ENCODE measurements around the gene RBM45. TPM values are rescaled to one million over a fixed set of nuclear protein-coding genes. Genes with fewer than 3 reads are reported as not detected.
"Not testable (repeated sequence)": the region's sequence is repeated elsewhere in the genome, so short reads cannot be mapped to it uniquely, and the experiment has no call there.

Gene RBM45, protein sequence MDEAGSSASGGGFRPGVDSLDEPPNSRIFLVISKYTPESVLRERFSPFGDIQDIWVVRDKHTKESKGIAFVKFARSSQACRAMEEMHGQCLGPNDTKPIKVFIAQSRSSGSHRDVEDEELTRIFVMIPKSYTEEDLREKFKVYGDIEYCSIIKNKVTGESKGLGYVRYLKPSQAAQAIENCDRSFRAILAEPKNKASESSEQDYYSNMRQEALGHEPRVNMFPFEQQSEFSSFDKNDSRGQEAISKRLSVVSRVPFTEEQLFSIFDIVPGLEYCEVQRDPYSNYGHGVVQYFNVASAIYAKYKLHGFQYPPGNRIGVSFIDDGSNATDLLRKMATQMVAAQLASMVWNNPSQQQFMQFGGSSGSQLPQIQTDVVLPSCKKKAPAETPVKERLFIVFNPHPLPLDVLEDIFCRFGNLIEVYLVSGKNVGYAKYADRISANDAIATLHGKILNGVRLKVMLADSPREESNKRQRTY
- 16.4 and 17.8 TPM in 2 replicates for total RNA-seq

DNA sequence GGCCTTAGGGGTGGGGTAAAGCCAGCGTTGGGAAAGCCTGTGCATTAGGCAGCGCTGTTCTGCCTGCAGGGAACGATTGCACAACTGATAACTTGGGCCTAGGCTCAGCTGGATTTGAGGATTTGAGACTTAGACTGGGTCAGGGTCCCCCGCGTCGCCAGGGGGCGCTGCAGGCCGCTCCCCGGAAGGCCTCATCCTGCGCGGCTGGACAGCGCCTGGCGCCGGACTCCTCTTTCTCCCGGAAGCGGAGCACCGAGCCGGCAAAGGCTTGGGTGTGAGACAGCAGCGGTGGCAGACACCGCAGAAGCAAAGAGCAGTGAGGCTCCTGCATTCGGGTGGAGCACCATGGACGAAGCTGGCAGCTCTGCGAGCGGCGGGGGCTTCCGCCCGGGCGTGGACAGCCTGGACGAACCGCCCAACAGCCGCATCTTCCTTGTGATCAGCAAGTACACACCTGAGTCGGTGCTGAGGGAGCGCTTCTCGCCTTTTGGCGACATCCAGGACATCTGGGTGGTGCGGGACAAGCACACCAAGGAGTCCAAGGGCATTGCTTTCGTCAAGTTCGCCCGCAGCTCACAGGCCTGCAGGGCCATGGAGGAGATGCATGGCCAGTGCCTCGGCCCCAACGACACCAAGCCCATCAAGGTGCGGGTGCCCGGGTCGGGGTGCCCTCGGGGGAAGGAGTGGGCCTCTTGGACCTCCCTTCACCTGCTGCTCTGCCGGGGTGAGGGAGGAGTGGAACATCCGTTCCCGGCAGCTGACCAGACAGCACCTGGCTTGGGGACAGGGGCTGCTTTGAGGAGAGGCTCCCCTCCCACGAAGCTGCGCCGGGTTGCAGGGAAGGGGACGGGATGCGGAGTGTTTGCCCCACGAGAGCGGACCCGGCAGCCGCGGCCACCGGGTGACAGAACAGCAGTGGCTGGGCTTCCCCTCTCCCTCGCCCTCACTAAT is at the start of gene RBM45:
RBM45 (plus strand) TSS at position 236 of the 951 bp plus-strand sequence; CDS start at position 346, 110 bp downstream.
- peak; percentile 70 to 87 for DNase-seq (ENCODE audit: low read depth in 2 of 2)

DNA sequence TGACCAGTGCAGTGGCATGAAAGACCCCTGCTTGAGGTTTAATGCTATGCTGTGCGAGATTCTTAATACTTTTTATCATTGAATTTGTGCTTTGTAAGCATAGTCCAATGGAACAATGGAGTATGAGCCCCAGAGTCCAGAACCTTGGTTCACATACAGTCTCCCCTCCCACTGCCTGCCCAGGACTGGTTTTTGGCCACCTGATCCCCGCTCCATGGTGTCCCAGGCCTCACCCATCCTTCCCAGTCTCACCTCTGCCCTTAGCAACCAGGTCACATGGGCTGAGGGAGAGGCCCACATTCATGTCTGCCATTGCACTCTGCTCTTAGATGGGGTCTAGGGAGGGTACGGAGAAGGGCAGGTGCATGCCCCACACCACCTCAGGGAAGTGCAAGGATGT is 45.9 kb upstream of the RBM45 start:
- no peak for DNase-seq (ENCODE audit: low read depth in 2 of 2)

DNA sequence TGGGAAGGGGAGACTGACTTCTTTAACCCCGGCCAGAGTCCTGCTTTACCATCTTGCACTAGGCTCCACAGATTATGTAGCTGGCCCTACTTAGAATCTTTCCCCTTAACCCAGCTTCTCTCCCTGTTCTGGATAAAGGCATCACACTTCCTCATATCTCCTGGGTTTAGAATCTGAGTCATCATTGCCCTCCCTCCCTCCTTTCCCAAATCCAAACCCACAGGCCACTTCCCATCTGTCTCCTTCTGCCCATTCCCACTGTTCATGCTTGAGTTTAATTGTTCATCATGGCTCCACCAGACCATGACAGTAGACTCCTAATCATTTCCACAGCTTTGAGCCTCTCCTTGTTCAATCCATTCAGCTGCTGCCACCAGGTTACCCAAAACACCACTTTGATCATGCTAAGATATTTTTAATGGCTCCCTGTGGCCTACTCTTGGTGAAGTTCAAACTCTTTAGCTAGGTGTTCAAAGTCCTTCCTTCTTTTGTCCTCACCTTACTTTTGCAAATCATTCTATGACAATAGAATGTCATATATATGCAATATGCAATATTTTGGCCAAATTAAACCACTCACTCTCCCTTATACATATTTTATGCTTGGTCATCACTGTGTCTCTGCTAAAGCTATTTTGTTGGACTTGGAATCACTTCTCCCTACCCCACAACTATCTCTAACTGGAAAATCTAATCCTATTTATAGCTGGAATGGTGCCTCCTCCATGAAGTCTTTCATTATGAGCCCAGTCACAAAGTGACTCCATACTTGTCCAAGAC is 45.2 kb upstream of the RBM45 start:
- no peak for DNase-seq (ENCODE audit: low read depth in 2 of 2)

DNA sequence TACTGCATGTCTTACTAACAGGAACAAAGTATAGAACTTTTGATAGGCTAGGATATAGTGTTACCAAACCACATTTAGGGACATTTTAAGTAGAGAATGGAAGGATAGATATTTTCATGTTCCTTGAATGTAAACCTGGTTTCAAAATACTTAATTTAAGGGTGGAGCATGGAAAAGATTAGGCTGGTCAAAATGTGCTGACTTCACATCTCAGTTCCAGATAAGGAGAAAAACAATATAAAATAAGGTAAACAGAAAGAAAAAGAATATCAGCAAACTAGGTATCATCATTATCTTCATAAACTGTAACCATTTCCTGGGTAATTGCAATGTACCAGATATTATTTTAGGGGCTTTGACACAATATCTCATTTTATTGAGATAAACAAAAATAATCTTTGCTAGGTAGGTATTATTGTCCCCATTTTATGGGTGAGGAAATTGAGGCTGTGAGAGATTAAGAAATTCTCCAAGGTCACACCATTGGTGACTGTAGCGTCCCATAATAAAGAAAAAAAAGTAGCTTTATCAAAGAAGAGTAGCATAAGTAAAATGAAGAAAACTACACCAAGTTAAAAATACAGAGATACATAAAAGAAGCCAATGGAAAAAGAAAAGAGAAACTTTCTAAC is 43.3 kb upstream of the RBM45 start:
- no peak for DNase-seq (ENCODE audit: low read depth in 2 of 2)

DNA sequence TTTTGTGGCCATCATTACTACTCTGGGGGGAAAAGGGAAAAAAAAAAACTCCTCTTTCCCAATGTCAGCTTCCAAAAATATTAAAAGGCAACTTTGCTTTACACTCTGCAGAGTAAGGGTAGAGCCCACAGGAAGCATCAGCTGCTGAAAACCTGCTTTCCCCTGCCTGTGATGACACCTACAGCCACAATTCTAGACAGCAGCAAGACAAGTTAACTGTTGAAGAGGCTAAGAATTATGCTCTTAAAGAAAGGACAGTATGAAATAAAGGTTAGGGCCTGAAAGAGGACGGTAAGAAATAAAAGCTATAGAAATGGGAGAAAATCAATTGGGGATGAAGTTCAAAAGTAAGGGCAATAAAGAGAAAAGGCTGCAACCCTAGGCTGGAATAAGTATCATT is 42.7 kb upstream of the RBM45 start:
- DNase-seq (ENCODE audit: low read depth in 2 of 2), result no peak

DNA sequence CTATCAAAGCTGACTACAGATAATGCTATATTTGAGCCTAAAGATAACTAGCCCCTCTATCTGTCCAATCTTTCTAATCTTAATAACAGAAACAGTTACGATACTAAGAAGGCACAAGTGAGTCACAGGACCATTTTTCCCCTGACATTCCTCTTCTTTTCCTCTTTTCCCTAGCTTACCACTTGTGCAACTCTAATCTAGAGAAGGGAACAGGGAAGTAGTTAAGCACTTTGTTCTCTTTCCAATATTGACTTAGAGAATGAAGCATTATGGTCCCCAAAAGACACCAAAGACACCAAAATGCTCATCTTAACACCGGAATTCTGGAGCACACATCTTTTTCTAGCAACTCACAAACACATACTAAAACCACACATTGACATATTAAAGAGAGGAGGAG is 41.4 kb upstream of the RBM45 start:
- DNase-seq (ENCODE audit: low read depth in 2 of 2), result no peak

DNA sequence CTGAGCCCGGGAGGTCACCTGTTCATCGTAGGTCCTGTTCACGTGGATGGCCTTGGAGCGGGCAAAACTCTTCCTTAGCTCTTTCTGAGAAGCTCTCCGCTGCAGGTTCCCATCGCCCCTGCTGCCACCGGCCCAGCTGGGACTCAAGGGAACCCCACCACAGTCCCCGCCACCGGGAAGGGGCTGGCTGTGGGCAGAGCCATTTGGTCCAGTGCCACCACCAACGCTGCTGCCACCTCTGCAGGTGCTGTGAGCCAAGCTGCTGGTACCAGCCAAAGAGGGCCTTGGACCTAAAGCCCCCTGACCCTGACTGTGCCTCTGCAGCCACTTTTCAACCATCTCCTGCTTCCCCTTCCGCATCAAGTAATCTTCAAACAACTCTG is 40.2 kb upstream of the RBM45 start:
- no peak for DNase-seq (ENCODE audit: low read depth in 2 of 2)

DNA sequence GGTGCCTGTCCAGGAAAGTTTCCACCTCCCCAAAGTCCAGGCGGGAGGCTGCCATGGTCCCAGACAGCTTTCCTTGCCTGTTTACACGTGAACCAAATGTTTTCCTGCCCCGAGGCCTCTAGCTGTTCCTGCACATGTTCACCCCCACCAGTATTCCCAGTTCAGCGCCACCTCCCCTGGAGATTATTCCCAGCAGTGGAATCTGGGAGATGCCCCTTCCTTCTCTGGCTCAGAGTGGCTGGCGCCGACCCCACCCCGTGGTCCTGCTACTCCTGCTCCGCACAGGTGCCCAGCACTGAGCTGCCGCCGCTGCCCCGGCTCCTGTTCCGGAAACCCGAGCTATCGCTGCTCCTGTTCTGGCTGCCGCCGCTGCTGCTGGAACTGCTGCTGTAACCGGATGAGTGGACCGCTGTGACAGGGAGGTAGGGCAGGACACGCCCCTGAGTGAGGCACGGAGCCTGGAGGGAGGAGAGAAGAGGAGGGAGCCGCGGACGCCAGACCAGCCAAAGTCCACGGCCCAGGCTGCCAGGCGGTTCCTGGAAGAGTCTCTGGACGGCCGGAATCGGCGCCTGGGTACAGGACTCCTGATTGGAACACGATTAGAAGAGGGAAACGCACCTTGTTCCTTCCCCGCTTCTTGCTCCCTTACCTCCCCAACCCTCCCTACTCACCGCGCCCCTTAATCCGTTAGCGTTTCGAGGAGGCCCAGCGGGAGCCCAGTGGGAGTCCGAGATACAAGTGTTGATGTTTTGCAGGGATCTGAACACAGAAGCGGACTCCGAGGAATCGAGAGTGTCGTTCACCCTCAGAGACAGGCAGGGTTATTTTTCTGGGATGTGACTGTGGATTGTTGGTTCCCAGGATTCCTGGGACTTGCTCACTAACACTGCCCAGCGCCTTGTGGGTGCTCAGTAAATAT is 39.6 kb upstream of the RBM45 start, which contains the start of gene PDE11A:
PDE11A (minus strand) TSS at position 395 of the 919 bp plus-strand sequence; CDS start at position 55, 340 bp downstream.
- DNase-seq (ENCODE audit: low read depth in 2 of 2), result peak; percentile 15 to 67

DNA sequence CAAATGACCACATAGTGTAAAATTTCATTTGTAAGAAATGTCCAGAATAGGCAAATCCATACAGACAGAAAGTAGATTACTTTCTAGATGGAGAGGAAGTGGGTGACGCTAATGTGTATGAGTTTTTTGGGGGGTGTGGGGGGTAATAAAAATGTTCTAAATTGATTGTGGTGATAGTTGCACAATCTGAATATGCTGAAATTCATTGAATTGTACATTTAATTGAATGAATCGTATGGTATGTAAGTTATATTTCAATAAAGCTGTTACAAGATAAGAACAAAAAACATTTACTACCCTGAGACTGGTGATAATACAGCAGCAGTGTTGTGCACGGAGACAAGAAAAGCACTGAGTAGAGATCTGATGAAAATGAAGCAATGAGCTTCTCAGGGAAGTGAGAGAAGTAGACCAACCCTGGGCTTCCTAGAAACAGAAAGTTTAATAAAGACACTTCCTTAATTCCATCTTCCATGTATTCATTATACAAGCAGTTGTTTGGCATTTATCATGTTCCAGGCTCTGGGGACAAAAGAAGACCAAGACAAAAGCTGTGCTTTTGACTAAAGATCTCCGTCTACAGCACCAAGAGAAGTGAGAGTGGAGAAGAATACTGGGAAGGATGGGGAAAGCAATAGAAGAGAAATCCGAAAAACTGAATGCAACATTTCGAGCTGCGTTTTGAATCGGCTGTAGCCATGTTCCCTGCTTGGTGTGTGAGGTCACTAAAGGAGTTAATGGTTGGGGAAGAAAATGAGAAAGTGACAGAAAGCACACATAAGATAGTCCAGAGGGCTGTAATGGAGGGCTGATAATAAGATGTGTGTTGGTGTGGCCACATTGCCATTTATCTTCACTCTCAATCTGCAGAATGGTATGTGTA is 37.9 kb upstream of the RBM45 start:
- DNase-seq (ENCODE audit: low read depth in 2 of 2), result peak in 1 of 2 donors; percentile 3

DNA sequence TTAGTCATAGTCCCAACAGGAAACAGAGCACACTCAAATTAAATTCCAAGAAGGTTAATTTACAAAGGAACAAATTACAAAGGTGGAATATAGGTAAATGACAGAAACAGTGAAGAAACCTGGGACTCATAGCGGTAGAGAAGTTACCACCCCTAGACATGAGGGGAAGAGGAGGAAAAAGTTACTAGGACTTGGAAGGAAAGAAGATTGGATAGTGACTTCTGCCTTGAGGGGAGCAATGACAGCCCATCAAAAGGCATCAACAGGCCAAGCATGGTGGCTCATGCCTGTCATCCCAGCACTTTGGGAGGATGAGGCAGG is 37.3 kb upstream of the RBM45 start:
- DNase-seq (ENCODE audit: low read depth in 2 of 2), result no peak

DNA sequence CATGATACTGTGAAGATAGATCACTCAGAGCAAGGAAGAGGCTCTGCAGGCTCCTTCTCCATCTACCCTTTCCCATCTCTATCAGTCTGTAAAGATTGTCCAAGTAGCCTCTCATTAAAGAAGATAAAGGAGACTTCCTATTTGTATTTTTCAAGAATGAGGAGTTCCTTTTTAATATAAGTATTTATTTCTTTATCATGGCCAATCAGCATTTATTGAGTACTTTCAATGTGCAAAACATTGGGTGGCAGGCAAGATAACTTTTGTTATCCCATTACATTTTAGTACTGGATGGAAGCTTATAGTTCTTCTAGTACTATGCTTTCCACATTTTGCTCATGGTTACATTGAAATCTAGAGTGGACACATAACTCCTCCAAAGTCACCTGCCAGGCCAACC is 36.1 kb upstream of the RBM45 start:
- DNase-seq (ENCODE audit: low read depth in 2 of 2), result no peak

DNA sequence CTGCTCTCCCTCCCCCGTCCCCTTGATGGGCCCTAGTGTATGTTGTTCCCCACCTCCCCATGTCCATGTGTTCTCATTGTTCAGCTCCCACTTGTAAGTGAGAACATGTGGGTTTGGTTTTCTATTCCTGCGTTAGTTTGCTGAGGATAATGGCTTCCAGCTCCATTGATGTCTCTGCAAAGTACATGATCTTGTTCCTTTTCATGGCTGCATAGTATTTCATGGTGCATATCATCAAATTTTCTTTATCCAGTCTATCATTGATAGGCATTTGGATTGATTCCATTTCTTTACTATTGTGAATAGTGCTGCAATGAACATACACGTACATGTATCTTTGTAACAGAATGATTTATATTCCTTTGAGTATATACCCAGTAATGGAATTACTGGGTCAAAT is 33.0 kb upstream of the RBM45 start:
- DNase-seq (ENCODE audit: low read depth in 2 of 2), result not testable (repeated sequence)

DNA sequence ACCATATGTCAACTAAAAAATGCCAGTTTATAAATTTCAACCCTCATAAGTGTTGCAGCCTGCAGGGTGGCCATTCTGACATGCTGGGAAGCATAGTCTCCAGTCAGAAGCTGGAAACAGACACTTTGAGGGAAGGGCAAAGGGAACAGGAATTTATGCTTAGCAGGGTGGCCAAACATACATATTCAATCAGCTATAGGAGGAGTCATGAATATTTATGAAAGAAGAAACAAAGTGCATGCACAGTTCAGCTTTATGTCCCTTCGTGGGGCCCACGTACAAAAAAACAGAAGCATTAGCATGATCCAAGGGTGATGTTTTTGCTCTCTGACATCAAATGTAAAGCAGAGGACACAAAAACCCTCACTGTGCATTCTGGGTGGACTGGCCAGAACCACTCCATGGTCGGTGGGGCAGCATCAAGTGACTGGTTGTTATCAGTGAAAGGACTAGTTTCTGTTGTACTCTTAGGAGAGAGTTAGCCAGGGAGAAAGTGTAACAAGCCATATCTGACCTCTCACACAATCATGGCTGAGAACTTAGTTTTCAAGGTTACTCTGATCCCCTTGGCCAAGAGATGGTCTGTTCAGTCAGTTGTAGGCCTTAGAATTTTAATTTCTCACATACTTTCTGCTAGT is 29.7 kb upstream of the RBM45 start:
- no peak for DNase-seq (ENCODE audit: low read depth in 2 of 2)

DNA sequence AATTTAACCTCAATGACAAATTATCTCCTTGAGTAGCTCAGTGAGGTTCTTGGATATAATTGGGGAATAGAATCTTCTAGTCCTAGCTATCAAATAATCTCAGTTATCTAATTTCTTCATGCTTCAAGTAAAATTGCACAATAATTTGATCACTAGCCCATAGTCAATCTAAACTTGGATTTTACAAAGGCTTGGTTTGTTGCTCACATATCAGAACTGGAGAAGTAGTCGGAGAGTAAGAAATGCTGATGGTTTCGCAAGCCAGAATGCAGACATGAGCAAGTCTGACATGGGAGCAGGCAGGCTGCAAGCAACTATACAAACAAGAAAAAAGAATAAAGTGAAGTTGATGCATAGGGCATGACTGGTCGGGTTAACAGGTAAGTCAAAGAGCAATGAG is 28.0 kb upstream of the RBM45 start:
- DNase-seq (ENCODE audit: low read depth in 2 of 2), result no peak

DNA sequence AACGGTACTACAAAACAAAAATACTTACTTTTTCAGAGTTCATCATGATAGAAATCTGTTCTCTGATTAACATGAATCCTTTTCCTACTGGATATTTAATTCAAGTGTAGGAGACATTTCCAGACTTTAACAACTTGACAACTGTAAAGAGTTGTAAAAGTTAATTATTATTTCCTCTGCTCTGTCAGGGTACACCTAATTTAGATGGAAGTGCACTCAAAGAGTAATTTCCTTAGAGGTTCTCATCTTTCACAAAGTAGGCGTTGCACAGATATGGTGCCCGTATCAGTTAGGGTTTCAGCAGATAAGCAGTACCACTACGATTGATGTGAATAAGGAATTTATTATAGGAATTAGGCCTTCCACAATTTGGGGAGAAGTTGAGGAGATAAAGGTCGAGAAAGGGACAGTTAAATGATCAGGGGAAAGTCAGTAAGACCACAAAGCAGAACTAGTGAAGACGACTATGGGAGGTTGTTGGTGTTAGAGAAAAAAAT is 23.4 kb upstream of the RBM45 start:
- DNase-seq (ENCODE audit: low read depth in 2 of 2), result no peak

DNA sequence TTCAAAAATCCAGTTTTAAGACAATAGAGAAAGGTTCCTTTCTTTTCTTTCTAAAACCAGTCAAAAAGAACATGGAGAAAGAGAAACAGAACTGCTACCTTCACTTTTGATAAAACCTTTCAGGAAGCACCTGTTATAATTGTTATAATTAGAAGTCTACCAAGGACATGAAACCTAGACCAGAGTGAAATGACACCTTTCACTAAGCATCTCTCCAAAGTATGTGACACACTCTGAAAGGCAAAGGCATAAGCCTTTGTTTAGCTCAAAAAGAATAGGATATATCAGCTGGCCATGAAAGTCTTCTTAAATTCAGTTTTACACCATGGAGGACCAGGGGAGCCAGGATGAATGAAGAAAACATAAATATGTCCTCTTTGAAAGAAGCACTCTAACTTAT is 18.8 kb upstream of the RBM45 start:
- no peak for DNase-seq (ENCODE audit: low read depth in 2 of 2)

DNA sequence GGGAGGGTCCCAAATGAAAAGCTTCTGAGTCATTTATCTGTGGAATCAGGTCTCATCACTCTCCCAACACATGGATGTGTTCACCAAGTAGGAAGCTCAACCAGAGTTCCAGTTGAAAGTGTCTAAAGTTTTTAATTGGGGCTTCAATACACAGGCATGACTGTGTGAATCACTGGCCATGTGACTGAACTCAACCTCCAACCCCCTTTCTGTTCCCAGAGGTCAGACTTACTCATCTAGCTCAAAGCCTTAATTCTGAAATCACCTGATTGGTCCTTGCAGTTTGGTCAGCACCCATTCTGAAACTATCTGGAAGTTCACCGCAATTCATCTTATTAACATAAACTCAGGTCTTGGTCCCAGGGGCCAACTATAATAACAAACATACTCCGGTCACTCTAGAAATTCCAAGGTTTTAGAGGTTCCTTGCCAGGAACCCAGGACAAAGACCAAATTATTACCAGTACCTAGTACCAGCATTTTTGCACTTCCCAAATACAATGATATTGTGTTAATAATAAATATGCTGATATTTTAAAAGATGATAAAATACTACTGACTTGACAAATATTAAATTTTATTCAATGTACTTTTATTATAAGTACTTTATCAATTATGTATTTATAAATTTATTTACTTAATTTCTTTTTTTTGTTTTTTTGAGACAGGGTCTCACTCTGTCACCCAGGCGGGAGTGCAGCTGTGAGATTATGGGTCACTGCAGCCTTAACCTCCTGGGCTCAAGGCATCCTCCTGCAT is 10.7 kb upstream of the RBM45 start:
- DNase-seq (ENCODE audit: low read depth in 2 of 2), result no peak

DNA sequence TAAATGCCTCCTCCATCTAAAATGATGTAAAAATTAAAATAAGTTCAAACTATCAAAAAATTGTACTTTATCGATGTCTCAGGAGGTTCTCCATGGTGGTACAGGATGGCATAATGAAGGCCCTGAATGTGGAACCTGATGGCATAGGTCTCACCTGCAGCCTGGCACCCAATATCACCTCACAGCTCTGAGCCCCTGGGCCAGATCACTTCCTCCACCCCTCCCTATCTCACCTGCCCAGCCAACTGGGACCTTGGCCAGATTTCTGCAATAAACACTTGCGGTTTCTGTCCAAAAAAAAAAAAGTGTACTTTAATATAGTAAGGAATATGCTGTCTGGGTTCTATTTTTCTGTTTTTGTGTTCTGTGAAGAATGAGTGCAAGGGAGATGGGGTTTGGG is 6.7 kb upstream of the RBM45 start:
- DNase-seq (ENCODE audit: low read depth in 2 of 2), result no peak

Data from dermis microvascular lymphatic vessel endothelial cell (primary cell).